SK-N-SH treated with all-trans-retinoic acid at 6 μM for 48 hours (cell line): ENCODE results near the gene NUMBL.

Source experiments
- ATAC-seq: fragments of 200-7000 bp; cut with Tn5 transposase; 3 replicates; pipeline ENCODE4 v1.9.1; 2020; ENCODE audit warnings: mild to moderate bottlenecking, moderate library complexity
- ARNTL ChIP-seq: fragments of 450-650 bp; formaldehyde crosslinking; IDR thresholded peaks from 2 replicates; pipeline ENCODE4 v1.5.0; 2020; ENCODE audit warnings: low read depth, mild to moderate bottlenecking, moderate library complexity, borderline replicate concordance
- CREB5 ChIP-seq: fragments of 250-450 bp; sonication (Bioruptor Pico); IDR thresholded peaks from 2 replicates; pipeline ENCODE4 v1.5.1; 2020; ENCODE audit warnings: low read depth, mild to moderate bottlenecking, moderate library complexity
- CSDC2 ChIP-seq: fragments of 250-450 bp; sonication (Bioruptor Pico); IDR thresholded peaks from 2 replicates; pipeline ENCODE4 v1.5.0; 2020; ENCODE audit warnings: mild to moderate bottlenecking, moderate library complexity
- GLIS3 ChIP-seq: fragments of 250-450 bp; sonication (Bioruptor Pico); IDR thresholded peaks from 2 replicates; pipeline ENCODE4 v1.5.0; 2020; ENCODE audit warnings: mild to moderate bottlenecking, moderate library complexity
- ISL1 ChIP-seq: fragments of 250-450 bp; sonication (Bioruptor Pico); IDR thresholded peaks from 2 replicates; pipeline ENCODE4 v2.1.2; 2022; ENCODE audit warnings: mild to moderate bottlenecking, moderate library complexity
- OSR1 ChIP-seq: fragments of 250-450 bp; sonication (Bioruptor Pico); IDR thresholded peaks from 2 replicates; pipeline ENCODE4 v1.8.0; 2022; ENCODE audit warnings: moderate library complexity, mild to moderate bottlenecking, inconsistent platforms
- PATZ1 ChIP-seq: fragments of 250-450 bp; sonication (Bioruptor Pico); IDR thresholded peaks from 2 replicates; pipeline ENCODE4 v1.8.0; 2020; ENCODE audit warnings: mild to moderate bottlenecking, moderate library complexity, borderline replicate concordance
- POU6F1 ChIP-seq: fragments of 250-450 bp; sonication (Bioruptor Pico); IDR thresholded peaks from 2 replicates; pipeline ENCODE4 v1.8.0; 2021; ENCODE audit warnings: low read depth, mild to moderate bottlenecking, moderate library complexity, borderline replicate concordance
- PPARA ChIP-seq: fragments of 250-450 bp; sonication (Bioruptor Pico); IDR thresholded peaks from 2 replicates; pipeline ENCODE4 v1.5.0; 2020; ENCODE audit warnings: mild to moderate bottlenecking, borderline replicate concordance
- RARB ChIP-seq: fragments of 250-450 bp; sonication (Bioruptor Pico); IDR thresholded peaks from 2 replicates; pipeline ENCODE4 v1.8.0; 2021; ENCODE audit warnings: mild to moderate bottlenecking, moderate library complexity
- SNAI2 ChIP-seq: fragments of 250-450 bp; sonication (Bioruptor Pico); IDR thresholded peaks from 2 replicates; pipeline ENCODE4 v1.5.0; 2020; ENCODE audit warnings: mild to moderate bottlenecking, moderate library complexity
- TOX ChIP-seq: fragments of 250-450 bp; sonication (Bioruptor Pico); IDR thresholded peaks from 2 replicates; pipeline ENCODE4 v1.8.0; 2021; ENCODE audit warnings: mild to moderate bottlenecking, moderate library complexity, borderline replicate concordance
- TSHZ2 ChIP-seq: fragments of 250-450 bp; sonication (Bioruptor Pico); IDR thresholded peaks from 2 replicates; pipeline ENCODE4 v1.5.0; 2020; ENCODE audit warnings: mild to moderate bottlenecking, moderate library complexity
- ZC3H10 ChIP-seq: fragments of 250-450 bp; sonication (Bioruptor Pico); IDR thresholded peaks from 2 replicates; pipeline ENCODE4 v1.5.1; 2021; ENCODE audit warnings: mild to moderate bottlenecking, moderate library complexity
- ZFP3 ChIP-seq: fragments of 250-450 bp; sonication (Bioruptor Pico); IDR thresholded peaks from 2 replicates; pipeline ENCODE4 v1.5.0; 2020; ENCODE audit warnings: mild to moderate bottlenecking, moderate library complexity
- ZFP30 ChIP-seq: fragments of 450-650 bp; formaldehyde crosslinking; IDR thresholded peaks from 2 replicates; pipeline ENCODE4 v1.5.0; 2022; ENCODE audit warnings: mild to moderate bottlenecking, moderate library complexity
- ZNF565 ChIP-seq: fragments of 450-650 bp; formaldehyde crosslinking; conservative IDR thresholded peaks from 2 replicates; pipeline ENCODE4 v1.5.0; 2020; ENCODE audit warnings: low read depth, mild to moderate bottlenecking, moderate library complexity
- ZNF8 ChIP-seq: fragments of 450-650 bp; formaldehyde crosslinking; IDR thresholded peaks from 2 replicates; pipeline ENCODE4 v1.5.0; 2020; ENCODE audit warnings: mild to moderate bottlenecking, moderate library complexity

The NUMBL gene

GRCh38 chr19:40705950-40706619 lies 15.6 kb upstream of the NUMBL start (continued):
- TF ChIP-seq CREB5 (CRISPR knock-in tag) (no peak), PATZ1 (no peak)

- TF ChIP-seq OSR1 (CRISPR knock-in tag) (no peak), ZNF565 (CRISPR knock-in tag) (no peak), TOX (no peak)
- ATAC-seq, result no peak
Measured at GRCh38 chr19:40705362-40705651, 14.9 kb upstream of the NUMBL start.

- no peak for ATAC-seq
- TF ChIP-seq ZNF565 (CRISPR knock-in tag), result no peak
- no peak for TF ChIP-seq ARNTL
- TF ChIP-seq CSDC2, result no peak
- no peak for TF ChIP-seq TOX
- no peak for TF ChIP-seq ISL1
- no peak for TF ChIP-seq ZNF8 (CRISPR knock-in tag)
- no peak for TF ChIP-seq PATZ1
- no peak for TF ChIP-seq TSHZ2
- TF ChIP-seq POU6F1 (CRISPR knock-in tag), result no peak
- TF ChIP-seq ZFP3 (CRISPR knock-in tag), result no peak
- TF ChIP-seq ZC3H10, result no peak
- no peak for TF ChIP-seq GLIS3 (CRISPR knock-in tag)
- TF ChIP-seq RARB (CRISPR knock-in tag), result no peak
- TF ChIP-seq ZFP30 (CRISPR knock-in tag), result no peak
- no peak for TF ChIP-seq SNAI2
- TF ChIP-seq PPARA (CRISPR knock-in tag), result no peak
Measured at GRCh38 chr19:40704491-40705361, 14.3 kb upstream of the NUMBL start.
